SK-N-DZ (cell line): ENCODE data around the gene SEC14L5.
"Not testable (repeated sequence)": the region's sequence is repeated elsewhere in the genome, so short reads cannot be mapped to it uniquely, and the experiment has no call there.

ENCODE experiments used
- DNase-seq: peaks from one replicate; pipeline ENCODE4 v3.0.0-alpha.2; 2015; ENCODE audit warnings: low spot score

Gene SEC14L5

GRCh38 chr16:5036228-5037156 lies 78.4 kb downstream of the SEC14L5 start:
- no peak for DNase-seq

GRCh38 chr16:5040451-5040850 lies 82.3 kb downstream of the SEC14L5 start:
- DNase-seq: no peak

- DNase-seq: no peak
These were observed 83.5 kb downstream of the SEC14L5 start for GRCh38 chr16:5041600-5042133.

GRCh38 chr16:5042574-5043171 lies 84.5 kb downstream of the SEC14L5 start:
- no peak for DNase-seq

GRCh38 chr16:5044011-5044540 lies 85.9 kb downstream of the SEC14L5 start:
- DNase-seq: no peak

- not testable (repeated sequence) for DNase-seq
These were observed 86.5 kb downstream of the SEC14L5 start for GRCh38 chr16:5044581-5044980.

- no peak for DNase-seq
These were observed 87.5 kb downstream of the SEC14L5 start for GRCh38 chr16:5045499-5046115.

GRCh38 chr16:5046914-5047313 lies 88.8 kb downstream of the SEC14L5 start:
- DNase-seq: no peak

- DNase-seq: no peak
These were observed 97.0 kb downstream of the SEC14L5 start for GRCh38 chr16:5054876-5055865.

- DNase-seq: peak; percentile 33
These were observed 98.2 kb downstream of the SEC14L5 start for GRCh38 chr16:5056352-5056751.

GRCh38 chr16:5058476-5058875 lies 100.3 kb downstream of the SEC14L5 start:
- peak; percentile 54 for DNase-seq

- DNase-seq: no peak
These were observed 101.4 kb downstream of the SEC14L5 start for GRCh38 chr16:5059386-5060072.

- DNase-seq: no peak
These were observed 102.0 kb downstream of the SEC14L5 start for GRCh38 chr16:5060073-5060641.

GRCh38 chr16:5062051-5062450 lies 103.9 kb downstream of the SEC14L5 start:
- no peak for DNase-seq

GRCh38 chr16:5062790-5063765 lies 104.9 kb downstream of the SEC14L5 start:
- DNase-seq: no peak

GRCh38 chr16:5064915-5065314 lies 106.8 kb downstream of the SEC14L5 start:
- no peak for DNase-seq

GRCh38 chr16:5065326-5065725 lies 107.2 kb downstream of the SEC14L5 start:
- DNase-seq: no peak

GRCh38 chr16:5065813-5066212 lies 107.7 kb downstream of the SEC14L5 start, which contains the start of gene C16orf89:
TSS of gene C16orf89 (minus strand) at chr16:5065956. CDS start at chr16:5065908, 48 bp downstream.
- no peak for DNase-seq
